ENCODE data around the gene ITGA7. TPM values are rescaled to one million over a fixed set of nuclear protein-coding genes. Genes with fewer than 3 reads are reported as not detected.

Gene ITGA7
- total RNA-seq, 1 donor from 2014 or later = 26.5 TPM

- FAIRE-seq = no peak
- H3K9me3 Mint-ChIP-seq (ENCODE audit: unreplicated experiment) = no peaks in the 10 kb centered on the region
- Histone ChIP-seq H3K27ac (ENCODE audit: low read depth, low read length) (no peak overlapping the region), H3K9ac (ENCODE audit: low read length) (no peak overlapping the region), H3K27me3 (ENCODE audit: insufficient read depth, low read length) (peaks cover 3% of the 10 kb centered on the region), H3K79me2 (ENCODE audit: insufficient read depth, low read length) (peaks cover under 1% of the 10 kb centered on the region), H3K4me1 (ENCODE audit: insufficient read depth, low read length) (peaks cover 33% of the 10 kb centered on the region), H3K9me3 (ENCODE audit: insufficient read depth, low read depth, low read length) (no peaks in the 10 kb centered on the region), H3K36me3 (ENCODE audit: insufficient read depth, low read length) (no peaks in the 10 kb centered on the region), H2AFZ (ENCODE audit: low read depth, low read length) (no peak overlapping the region), H3K4me2 (ENCODE audit: low read length) (no peak overlapping the region), H4K20me1 (ENCODE audit: insufficient read depth, low read length) (no peaks in the 10 kb centered on the region), H3K4me3 (ENCODE audit: insufficient read depth, low read depth, low read length) (no peak overlapping the region)
- TF ChIP-seq EZH2 (IDR thresholded peaks at IDR 0.05; ENCODE audit: insufficient read depth, low read length) (no peak), CTCF (IDR thresholded peaks at IDR 0.05; ENCODE audit: insufficient read depth, low read depth, low read length) (no peak)
- H3K27ac Mint-ChIP-seq (ENCODE audit: unreplicated experiment) = peak overlapping the region; percentile 13
- peaks cover 21% of the 10 kb centered on the region for H3K4me1 Mint-ChIP-seq (ENCODE audit: low read depth, unreplicated experiment)
- peaks cover 33% of the 10 kb centered on the region for H3K27me3 Mint-ChIP-seq (ENCODE audit: low read depth, unreplicated experiment)
- H3K36me3 Mint-ChIP-seq (ENCODE audit: low read depth, unreplicated experiment) = no peaks in the 10 kb centered on the region
- H3K4me3 Mint-ChIP-seq (ENCODE audit: unreplicated experiment) = no peak overlapping the region
- no peak for DNase-seq (ENCODE audit: low read depth)
Measured at GRCh38 chr12:55711786-55712553, 4.3 kb upstream of the ITGA7 start.

GRCh38 chr12:55708695-55709233, 1.1 kb upstream of the ITGA7 start:
- Histone ChIP-seq H3K27ac (ENCODE audit: low read depth, low read length) (no peak overlapping the region), H3K4me2 (ENCODE audit: low read length) (peak overlapping the region; percentile 90), H2AFZ (ENCODE audit: low read depth, low read length) (peak overlapping the region; percentile 22), H3K27me3 (ENCODE audit: insufficient read depth, low read length) (peaks cover 3% of the 10 kb centered on the region), H3K36me3 (ENCODE audit: insufficient read depth, low read length) (no peaks in the 10 kb centered on the region), H3K4me3 (ENCODE audit: insufficient read depth, low read depth, low read length) (no peak overlapping the region), H3K4me1 (ENCODE audit: insufficient read depth, low read length) (peaks cover 22% of the 10 kb centered on the region), H3K9ac (ENCODE audit: low read length) (peak overlapping the region; percentile 21), H4K20me1 (ENCODE audit: insufficient read depth, low read length) (no peaks in the 10 kb centered on the region), H3K9me3 (ENCODE audit: insufficient read depth, low read depth, low read length) (no peaks in the 10 kb centered on the region), H3K79me2 (ENCODE audit: insufficient read depth, low read length) (peaks cover 25% of the 10 kb centered on the region)
- no peak for FAIRE-seq
- Mint-ChIP-seq H3K4me3 (ENCODE audit: unreplicated experiment) (peak overlapping the region; percentile 85), H3K27me3 (ENCODE audit: low read depth, unreplicated experiment) (peaks cover 35% of the 10 kb centered on the region), H3K36me3 (ENCODE audit: low read depth, unreplicated experiment) (no peaks in the 10 kb centered on the region), H3K4me1 (ENCODE audit: low read depth, unreplicated experiment) (peaks cover 22% of the 10 kb centered on the region), H3K9me3 (ENCODE audit: unreplicated experiment) (no peaks in the 10 kb centered on the region), H3K27ac (ENCODE audit: unreplicated experiment) (peak overlapping the region; percentile 47)
- TF ChIP-seq CTCF (IDR thresholded peaks at IDR 0.05; ENCODE audit: insufficient read depth, low read depth, low read length) (no peak), EZH2 (IDR thresholded peaks at IDR 0.05; ENCODE audit: insufficient read depth, low read length) (no peak)
- no peak for DNase-seq (ENCODE audit: low read depth)

DNA sequence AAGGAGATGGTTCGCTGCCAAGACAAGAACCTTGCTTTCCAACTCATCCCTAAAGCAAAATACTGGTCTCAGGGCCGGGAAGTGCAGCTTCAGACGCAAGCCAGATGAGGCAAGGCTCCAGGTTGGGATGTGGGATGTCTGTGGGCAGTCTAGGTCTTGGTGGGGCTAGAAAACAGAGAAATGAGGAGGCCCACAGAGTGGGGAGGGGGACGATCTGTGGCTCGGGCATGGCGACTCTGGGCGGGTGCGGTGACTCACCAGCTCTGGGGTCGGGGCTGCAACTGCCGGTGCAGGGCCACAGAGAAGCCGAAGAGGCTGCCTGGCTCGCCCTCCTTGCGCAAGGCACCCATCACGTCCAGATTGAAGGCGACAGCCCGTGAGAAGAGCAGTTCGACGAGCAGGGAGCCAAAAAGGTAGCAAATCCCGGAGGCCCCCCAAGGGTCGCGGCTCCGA, 459 bp downstream of the ITGA7 start:
- Mint-ChIP-seq H3K9me3 (ENCODE audit: unreplicated experiment) (no peaks in the 10 kb centered on the region), H3K4me3 (ENCODE audit: unreplicated experiment) (peak overlapping the region; percentile 81), H3K36me3 (ENCODE audit: low read depth, unreplicated experiment) (no peaks in the 10 kb centered on the region), H3K4me1 (ENCODE audit: low read depth, unreplicated experiment) (peaks cover 18% of the 10 kb centered on the region), H3K27ac (ENCODE audit: unreplicated experiment) (no peak overlapping the region), H3K27me3 (ENCODE audit: low read depth, unreplicated experiment) (peaks cover 28% of the 10 kb centered on the region)
- Histone ChIP-seq H3K4me1 (ENCODE audit: insufficient read depth, low read length) (peaks cover 13% of the 10 kb centered on the region), H4K20me1 (ENCODE audit: insufficient read depth, low read length) (no peaks in the 10 kb centered on the region), H3K4me3 (ENCODE audit: insufficient read depth, low read depth, low read length) (peak overlapping the region; percentile 55), H3K36me3 (ENCODE audit: insufficient read depth, low read length) (no peaks in the 10 kb centered on the region), H3K79me2 (ENCODE audit: insufficient read depth, low read length) (peaks cover 33% of the 10 kb centered on the region), H3K9ac (ENCODE audit: low read length) (peak overlapping the region; percentile 33), H3K27me3 (ENCODE audit: insufficient read depth, low read length) (peaks cover 3% of the 10 kb centered on the region), H3K4me2 (ENCODE audit: low read length) (peak overlapping the region; percentile 90), H3K9me3 (ENCODE audit: insufficient read depth, low read depth, low read length) (no peaks in the 10 kb centered on the region), H2AFZ (ENCODE audit: low read depth, low read length) (peak overlapping the region; percentile 76), H3K27ac (ENCODE audit: low read depth, low read length) (no peak overlapping the region)
- DNase-seq (ENCODE audit: low read depth) = no peak
- FAIRE-seq = no peak
- TF ChIP-seq CTCF (IDR thresholded peaks at IDR 0.05; ENCODE audit: insufficient read depth, low read depth, low read length) (no peak), EZH2 (IDR thresholded peaks at IDR 0.05; ENCODE audit: insufficient read depth, low read length) (no peak)

Measured in astrocyte (in vitro differentiated cells and primary cell).